PC-3 (cell line): ENCODE data around the gene CDC25A.

ENCODE experiments used
- CTCF ChIP-seq: fragments of 300-600 bp; sonication (generic); conservative IDR thresholded peaks from 2 replicates; pipeline ENCODE4 v1.5.1; 2017; ENCODE audit warnings: antibody characterized with exemption, low read depth, mild to moderate bottlenecking, low read length
- EZH2 ChIP-seq: fragments of 300-600 bp; sonication (generic); IDR thresholded peaks from one replicate; pipeline ENCODE4 v1.6.1; 2017; ENCODE audit warnings: antibody characterized with exemption, mild to moderate bottlenecking, low read length; ENCODE audit not compliant: unreplicated experiment

DNA sequence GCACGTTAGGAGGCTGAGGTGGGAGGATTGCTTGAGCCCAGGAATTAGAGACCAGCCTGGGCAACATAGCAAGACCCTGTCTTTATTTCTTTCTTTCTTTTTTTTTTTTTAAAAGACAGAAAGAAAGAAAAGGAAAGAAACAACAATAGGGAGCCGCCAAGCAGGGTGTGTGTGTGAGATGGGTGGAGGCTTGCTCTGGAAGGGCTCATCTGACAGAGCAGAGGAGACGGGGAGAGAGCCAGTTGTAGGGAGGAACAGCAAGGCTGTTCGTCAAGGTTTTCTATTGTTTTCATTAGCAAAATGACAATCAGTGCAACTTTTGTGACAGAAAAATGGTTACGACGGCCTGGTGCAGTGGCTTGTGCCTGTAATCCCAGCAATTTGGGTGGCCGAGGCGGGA lies 69.3 kb downstream of the CDC25A start:
- TF ChIP-seq CTCF (no peak), EZH2 (no peak)
